GM21390 (cell line): Measurements from ENCODE around the gene WDR59.
"Not testable (repeated sequence)": the region's sequence is repeated elsewhere in the genome, so short reads cannot be mapped to it uniquely, and the experiment has no call there.

ENCODE experiments used
- ATAC-seq: cut with Tn5 transposase; IDR thresholded peaks from one replicate; pipeline ENCODE4 v1.9.1; 2021; ENCODE audit not compliant: unreplicated experiment

WDR59 gene

DNA sequence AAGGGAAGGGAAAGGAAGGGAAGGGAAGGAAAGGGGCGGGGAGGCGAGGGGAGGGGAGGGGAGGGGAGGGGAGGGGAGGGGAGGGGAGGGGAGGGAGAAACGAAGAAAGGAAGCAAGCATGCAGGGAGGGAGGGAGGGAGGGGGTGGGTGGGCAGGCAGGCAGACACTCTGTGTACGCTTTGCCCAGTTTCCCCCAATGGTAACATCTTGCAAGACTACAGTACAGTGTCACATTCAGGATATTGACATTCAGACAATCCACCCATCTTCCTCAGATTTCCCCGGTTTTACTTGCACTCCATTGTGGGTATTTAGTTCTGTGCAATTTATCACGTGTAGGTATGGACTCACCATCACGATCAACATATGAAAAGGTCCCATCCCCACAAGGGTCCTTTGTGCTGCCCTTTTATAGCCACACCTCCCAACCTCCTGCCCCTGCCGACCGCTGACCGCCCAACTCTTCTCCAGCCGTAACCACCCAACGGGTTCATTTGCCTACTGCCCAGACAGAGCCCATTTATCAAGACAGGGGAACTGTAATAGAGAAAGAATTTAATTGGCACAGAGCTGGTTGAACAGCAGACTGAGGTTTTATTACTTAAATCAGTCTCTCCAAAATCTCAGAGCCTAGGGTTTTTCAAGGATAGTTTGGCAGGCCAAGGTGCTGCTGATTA, 118.9 kb downstream of the WDR59 start:
- ATAC-seq, result no peak

GRCh38 chr16:74862743-74863244, 122.1 kb downstream of the WDR59 start:
- peak; percentile 67 for ATAC-seq

GRCh38 chr16:74852500-74852875, 132.4 kb downstream of the WDR59 start:
- ATAC-seq, result no peak

GRCh38 chr16:74850027-74850426, 134.9 kb downstream of the WDR59 start:
- no peak for ATAC-seq

DNA sequence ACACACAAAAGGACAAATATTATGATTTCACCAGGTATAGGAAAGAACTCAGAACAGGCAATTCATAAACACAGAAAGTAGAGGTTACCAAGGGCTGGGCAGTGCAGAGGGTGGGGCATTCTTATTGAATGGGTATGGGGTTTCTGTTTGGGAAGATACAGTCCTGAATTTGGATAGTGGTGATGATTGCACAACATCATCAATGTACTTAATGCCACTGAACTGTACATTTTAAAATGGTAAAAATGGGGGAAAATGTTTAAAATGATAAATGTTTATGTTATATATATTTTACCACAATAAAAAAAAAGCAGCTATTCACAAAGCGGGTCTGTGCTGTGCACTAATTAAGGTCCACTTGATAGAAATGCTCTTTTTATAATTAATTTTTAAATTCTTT, 137.7 kb downstream of the WDR59 start:
- ATAC-seq, result no peak

DNA sequence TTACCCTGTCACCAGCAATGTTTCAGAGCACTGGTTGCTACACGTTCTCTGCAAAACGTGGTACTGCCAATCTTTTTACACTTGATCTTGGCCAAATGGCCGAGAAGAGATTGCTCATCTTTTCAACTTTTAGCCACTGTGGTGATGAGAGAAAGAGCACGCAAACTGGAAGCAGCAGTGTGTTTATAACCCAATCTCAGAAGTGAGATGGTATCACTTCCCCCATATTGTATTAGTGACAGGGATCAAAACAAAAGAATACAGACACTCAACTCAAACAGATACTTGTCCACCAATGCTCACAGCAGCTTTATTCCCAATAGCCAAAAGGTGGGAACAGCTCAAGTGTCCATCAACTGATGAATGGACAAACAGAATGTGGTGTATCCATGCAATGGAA, 138.2 kb downstream of the WDR59 start:
- no peak for ATAC-seq

- no peak for ATAC-seq
Observed at GRCh38 chr16:74844041-74844980, 140.6 kb downstream of the WDR59 start.

GRCh38 chr16:74843381-74844035, 141.4 kb downstream of the WDR59 start:
- not testable (repeated sequence) for ATAC-seq

DNA sequence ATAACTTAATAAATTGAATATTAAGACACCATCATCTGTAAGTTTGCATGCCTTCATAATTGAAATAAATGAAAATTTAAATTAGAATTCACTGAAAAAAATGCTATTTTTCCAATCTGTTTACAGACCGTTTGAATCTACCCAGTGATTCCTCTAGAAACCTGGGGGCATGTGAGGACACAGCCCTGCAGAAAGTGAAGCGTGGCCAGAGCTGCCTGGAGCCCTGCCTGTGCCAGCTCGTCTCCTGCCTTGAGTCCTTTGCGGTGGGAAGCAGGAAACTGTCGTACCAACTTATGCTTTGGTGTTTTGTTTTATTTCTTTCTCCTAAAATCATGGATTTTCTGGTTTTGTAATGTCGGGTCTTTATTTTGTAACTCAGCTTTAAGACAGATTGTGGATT, 142.5 kb downstream of the WDR59 start:
- ATAC-seq, result no peak

DNA sequence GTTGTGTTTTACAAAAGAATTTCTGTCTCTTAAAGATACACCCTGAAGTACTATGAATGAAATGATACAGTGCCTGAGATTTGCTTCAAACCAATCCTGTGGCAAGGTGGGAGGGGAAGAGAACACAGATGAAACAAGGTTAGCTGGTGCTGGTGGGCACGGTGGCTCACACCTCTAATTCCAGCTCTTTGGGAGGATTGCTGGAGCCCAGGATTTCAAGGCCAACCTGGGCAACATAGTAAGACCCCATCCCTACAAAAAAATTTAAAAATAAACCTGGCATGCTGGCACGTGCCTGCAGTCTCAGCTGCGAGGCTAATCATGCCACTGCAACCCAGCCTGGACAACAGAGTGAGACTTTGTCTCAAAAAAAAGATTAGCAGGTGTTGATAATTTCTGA, 143.0 kb downstream of the WDR59 start:
- no peak for ATAC-seq

DNA sequence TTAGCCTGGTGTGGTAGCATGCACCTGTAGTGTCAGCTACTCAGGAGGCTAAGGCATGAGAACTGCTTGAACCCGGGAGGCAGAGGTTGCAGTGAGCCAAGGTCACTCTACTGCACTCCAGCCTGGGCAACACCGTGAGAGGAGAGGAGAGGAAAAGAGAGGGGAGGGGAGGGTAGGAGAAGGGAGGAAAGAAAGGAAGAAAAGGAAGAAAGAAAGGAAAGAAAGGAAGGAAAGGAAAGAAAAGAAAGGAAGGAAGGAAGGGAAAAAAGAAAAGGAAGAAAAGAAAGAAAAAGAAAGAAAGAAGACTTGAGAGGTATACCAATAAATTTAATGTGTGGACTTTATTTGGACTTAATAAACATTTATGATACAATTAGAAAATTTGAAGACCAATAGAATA, 143.5 kb downstream of the WDR59 start:
- ATAC-seq, result no peak

- no peak for ATAC-seq
Observed at GRCh38 chr16:74837056-74837455, 147.9 kb downstream of the WDR59 start.

DNA sequence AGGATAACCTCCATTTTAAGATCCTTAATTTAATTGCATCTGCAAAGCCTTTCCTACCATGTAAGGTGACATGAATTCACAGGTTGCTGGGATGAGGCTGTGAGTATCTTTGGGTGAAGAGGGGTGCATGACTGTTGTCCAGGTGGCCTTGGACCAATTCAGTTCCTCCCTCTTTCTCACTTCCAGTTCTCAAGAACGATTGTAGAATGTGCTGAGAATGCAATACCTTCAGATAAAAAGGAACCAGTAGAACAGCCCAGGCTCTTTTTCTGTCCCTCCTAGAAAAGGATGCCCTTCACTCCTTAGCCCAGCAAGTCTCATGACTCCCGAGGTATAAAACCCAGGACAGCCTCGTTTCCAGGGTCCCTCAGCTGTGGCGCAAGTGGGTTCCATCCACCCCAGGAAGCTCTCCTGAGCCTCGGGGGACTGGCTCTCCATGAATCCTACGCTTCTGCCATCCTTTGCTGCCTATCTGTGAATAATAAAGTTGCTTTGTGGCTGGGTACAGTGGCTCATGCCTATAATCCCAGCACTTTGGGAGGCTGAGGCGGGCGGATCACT, 148.7 kb downstream of the WDR59 start:
- no peak for ATAC-seq

- ATAC-seq, result no peak
Observed at GRCh38 chr16:74832228-74832627, 152.7 kb downstream of the WDR59 start.

GRCh38 chr16:74831467-74831866, 153.5 kb downstream of the WDR59 start:
- ATAC-seq, result no peak

- ATAC-seq, result no peak
Observed at GRCh38 chr16:74830648-74831047, 154.3 kb downstream of the WDR59 start.

GRCh38 chr16:74829637-74830036, 155.3 kb downstream of the WDR59 start:
- ATAC-seq, result no peak

GRCh38 chr16:74825941-74826340, 159.0 kb downstream of the WDR59 start:
- no peak for ATAC-seq

- no peak for ATAC-seq
Observed at GRCh38 chr16:74825016-74825415, 159.9 kb downstream of the WDR59 start.
